Glomerular endothelial cell (primary cell): ENCODE results near the gene RUSF1. TPM values are rescaled to one million over a fixed set of nuclear protein-coding genes. Genes with fewer than 3 reads are reported as not detected.
"Not testable (repeated sequence)": the region's sequence is repeated elsewhere in the genome, so short reads cannot be mapped to it uniquely, and the experiment has no call there.

Source experiments
- DNase-seq: peaks from one replicate; pipeline ENCODE4 v3.0.0-alpha.2; 2011; ENCODE audit warnings: low read depth, low spot score; ENCODE audit errors: extremely low read depth
- total RNA-seq: library from RNA; depleted of rRNA; stranded (reverse); fragments of >200 nt; gene quantifications from 2 replicates; pipeline ENCODE4 v1.2.3, GENCODE V29; 2015

The RUSF1 gene
- 38.2 and 62.0 TPM in 2 replicates for total RNA-seq

- no peak for DNase-seq
Measured at GRCh38 chr16:31507929-31508705, at the start of gene RUSF1. Gene RUSF1, minus strand, starts transcription at chr16:31508391. Its CDS starts 18 bp downstream, at chr16:31508373.

DNA sequence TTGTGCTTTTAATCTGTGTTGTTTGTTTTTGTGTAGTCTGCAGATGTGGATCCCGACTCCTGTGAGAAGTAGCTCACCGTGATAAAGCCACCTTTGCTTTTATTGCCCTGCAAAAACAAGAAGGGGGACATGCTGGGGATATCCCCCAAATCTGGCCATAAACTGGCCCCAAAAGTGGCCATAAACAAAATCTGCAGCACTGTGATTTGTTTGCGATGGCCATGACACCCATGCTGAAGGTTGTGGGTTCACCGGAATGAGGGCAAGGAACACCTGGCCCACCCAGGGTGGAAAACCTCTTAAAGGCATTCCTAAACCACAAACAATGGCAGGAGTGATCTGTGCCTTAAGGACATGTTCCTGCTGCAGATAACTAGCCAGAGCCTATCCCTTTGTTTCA is 34.6 kb upstream of the RUSF1 start:
- no peak for DNase-seq

DNA sequence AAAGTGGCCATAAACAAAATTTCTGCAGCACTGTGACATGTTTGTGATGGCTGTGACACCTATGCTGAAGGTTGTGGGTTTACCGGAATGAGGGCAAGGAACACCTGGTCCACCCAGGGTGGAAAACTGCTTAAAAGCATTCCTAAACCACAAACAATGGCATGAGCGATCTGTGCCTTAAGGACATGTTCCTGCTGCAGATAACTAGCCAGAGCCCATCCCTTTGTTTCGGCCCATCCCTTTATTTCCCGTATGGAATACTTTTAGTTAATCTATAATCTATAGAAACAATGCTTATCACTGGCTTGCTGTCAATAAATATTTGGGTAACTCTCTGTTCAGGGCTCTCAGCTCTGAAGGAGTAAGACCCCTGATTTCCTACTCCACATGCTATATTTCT is 31.6 kb upstream of the RUSF1 start:
- not testable (repeated sequence) for DNase-seq

DNA sequence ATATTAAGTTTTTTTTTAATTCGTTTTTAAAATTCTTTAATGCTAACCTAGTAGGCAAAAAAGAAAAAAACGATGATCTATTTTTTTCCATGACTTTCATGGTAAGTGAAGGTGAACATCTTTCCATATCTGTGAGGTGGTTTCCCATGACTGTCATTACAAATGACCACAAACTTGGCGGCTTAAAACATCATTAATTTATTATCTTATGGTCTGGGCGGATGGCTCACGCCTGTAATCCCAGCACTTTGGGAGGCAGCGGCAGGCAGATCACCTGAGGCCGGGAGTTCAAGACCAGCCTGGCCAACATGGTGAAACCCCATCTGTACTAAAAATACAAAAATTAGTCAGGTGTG is 30.0 kb upstream of the RUSF1 start:
- DNase-seq, result not testable (repeated sequence)

DNA sequence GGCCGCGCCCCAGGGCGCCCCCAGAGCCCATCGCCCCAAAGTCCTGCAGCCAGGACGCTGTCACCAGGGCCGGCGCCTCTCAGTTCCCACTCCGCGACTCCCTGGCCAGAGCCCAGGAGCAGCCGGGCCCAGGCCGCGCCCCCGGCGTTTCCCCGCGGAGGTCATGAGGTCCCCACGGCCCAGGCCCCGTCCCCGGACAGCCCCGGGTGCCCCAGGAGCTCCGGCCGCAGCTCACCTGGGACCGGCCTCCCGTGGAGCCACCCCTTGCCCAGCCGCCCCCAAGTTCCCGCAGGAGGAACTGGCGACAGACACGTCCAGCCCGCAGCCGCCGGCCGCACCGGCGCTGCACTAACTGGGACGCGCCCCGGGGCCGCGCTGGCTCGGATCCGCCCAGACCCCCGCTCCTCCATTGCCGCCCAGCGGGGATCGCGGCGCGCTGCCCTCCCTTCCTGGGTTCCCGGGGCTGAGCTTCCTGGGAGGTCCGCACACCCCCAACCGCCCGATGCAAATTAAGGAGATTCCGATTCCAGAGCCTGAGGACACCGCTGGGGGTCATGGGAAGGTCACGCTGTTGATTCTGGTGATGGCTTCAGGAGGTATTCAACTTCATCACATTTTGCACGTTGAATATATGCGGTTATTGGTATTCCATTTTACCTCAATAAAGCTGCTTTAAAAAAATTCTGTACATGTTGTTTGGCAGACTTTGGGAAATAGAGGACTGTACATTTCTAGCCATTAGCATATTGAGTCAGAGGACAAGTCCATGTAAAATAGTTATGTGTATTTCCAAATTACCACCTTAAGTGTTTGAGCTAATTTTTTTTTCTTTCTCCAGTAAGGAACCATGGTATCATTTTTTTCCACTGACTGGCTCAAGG is 29.4 kb upstream of the RUSF1 start:
- no peak for DNase-seq

DNA sequence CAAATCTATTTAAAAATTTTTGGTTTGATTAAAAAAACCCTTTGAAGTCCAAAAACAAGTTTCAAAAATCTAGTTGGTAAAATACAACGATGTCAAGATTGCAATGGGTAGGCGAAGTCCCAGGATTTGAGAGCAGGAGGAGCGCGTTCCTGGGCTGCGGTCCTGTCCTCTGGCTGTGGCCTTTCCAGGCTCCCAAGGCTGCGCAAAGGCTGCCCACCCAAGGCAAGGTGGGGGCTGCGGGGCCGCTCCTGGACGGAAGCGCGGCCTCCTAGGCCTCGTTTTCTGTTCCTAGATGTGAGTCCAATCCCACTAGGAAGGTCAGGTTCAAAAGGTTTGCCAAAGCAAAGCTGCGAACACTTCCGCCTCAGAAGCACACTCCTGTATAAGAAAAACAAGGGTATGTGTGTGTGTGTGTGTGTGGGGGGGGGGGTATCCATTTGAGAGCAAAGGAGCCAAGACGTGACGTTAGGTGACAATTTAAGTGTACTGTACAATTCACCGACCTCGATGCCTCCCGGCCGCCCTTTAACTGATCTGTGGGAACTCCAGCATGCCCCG is 28.7 kb upstream of the RUSF1 start:
- no peak for DNase-seq

GRCh38 chr16:31535737-31536136 is 27.5 kb upstream of the RUSF1 start:
- no peak for DNase-seq

GRCh38 chr16:31532896-31533295 is 24.7 kb upstream of the RUSF1 start:
- DNase-seq, result no peak

DNA sequence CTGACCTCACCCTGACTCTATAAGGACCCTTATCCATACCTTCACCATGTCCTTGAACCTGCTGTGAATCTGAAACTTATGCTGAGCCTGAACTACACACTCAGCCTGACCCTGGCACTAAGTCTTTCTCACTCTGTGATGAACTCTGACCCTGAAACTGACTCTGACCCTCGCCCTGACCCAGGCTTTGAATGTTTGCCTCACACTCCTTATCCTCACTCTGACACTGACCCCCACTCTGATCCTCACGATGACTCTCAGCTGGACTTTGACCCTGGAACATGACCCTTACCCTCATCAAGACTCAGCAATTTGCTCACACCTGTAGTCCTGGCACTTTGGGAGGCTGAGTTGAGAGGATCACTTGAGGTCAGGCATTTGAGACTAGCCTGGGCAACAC is 23.9 kb upstream of the RUSF1 start:
- no peak for DNase-seq

- DNase-seq, result no peak
Measured at GRCh38 chr16:31531096-31531495, 22.9 kb upstream of the RUSF1 start.

GRCh38 chr16:31530405-31530804 is 22.2 kb upstream of the RUSF1 start:
- no peak for DNase-seq

GRCh38 chr16:31529937-31530312 is 21.7 kb upstream of the RUSF1 start:
- DNase-seq, result no peak

- DNase-seq, result no peak
Measured at GRCh38 chr16:31529108-31529936, 21.1 kb upstream of the RUSF1 start.

- no peak for DNase-seq
Measured at GRCh38 chr16:31528523-31529107, 20.4 kb upstream of the RUSF1 start.

DNA sequence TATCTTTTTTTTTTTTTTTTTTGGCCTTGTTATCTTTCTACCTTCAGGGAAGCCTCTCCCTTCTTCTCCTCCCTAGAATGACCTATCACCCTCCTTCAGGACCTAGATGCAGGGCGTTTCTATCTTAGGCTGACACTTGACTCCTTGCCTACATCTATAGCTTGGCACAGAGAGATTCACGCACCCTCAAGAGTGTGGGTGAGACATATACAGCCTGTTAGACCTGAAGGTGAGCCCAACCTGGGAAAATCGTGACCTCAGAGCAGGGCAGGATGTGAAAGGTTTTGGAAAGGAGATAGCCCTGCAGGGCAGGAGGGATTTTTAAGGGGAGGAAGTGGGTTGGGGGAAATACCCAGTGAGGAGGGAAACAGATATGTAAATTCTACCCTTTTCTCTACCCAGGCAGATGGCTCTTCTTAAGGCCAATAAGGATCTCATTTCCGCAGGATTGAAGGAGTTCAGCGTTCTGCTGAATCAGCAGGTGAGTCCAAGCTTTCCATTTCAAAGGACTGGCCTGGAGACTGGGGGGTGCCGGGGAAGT is 19.6 kb upstream of the RUSF1 start, which contains the start of gene AHSP:
Gene AHSP (plus strand): TSS at position 167 of the 541 bp plus-strand sequence. CDS start 240 bp downstream, at position 407.
- DNase-seq, result no peak

DNA sequence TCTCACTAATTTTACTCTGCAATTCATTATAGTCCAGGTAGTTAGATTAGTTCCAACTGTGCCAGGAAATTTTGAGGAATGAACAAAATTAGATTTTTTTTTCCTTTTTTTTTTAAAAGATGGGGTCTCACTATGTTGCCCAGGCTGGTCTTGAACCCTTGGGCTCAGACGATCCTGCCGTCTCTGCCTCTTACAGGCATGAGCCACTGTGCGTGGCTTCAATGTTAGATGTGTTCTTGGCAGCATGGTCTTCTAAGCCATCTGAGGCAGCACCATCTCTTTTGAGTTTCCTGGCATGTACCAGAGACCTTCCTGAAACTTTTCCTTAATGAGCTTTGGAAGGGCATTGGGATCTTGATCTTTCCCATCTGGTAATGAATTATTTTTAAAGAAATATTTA is 16.9 kb upstream of the RUSF1 start:
- no peak for DNase-seq

DNA sequence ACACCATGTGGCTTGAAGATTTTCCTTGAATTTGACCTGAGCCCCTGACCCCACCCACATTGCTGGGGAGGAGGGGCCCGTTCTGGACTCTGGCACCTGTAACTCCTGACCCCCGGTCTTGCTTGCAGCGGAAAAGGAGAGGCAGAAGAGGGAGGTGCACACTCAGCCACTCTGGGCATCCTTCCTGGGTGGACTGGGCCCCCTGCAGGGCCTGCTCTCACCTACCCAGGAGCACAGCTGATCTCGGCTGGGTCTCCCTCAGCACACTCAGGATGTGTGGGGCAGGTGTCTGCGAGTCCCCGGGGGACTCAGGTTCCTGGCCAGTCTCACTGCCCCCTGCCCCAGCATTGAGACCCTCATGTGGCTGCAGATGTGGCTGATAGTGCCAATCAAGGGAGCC is 15.6 kb upstream of the RUSF1 start:
- DNase-seq, result not testable (repeated sequence)

DNA sequence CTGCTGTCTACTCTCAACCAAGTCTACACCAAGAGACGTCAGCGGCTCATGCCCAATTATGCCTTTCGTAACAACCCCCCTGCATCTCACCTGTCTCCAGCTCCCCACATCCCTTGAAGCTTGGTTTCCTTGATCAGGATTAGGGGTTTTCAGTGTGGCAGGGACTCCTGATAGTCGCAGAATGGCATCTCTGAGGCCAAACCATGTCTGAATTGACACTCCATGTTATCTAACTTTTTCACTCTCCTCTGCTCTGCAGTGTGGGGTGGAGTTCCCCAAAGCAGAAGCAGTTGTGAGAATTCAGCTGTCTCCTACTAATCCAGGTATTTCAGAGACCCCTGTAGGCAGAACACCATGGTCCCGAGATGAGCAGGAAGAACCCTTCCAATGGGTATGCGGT is 13.9 kb upstream of the RUSF1 start:
- DNase-seq, result no peak

GRCh38 chr16:31521368-31521767 is 13.2 kb upstream of the RUSF1 start:
- no peak for DNase-seq
